Fibroblast of mammary gland (primary cell): Measurements from ENCODE around the gene SPTBN4.
A peak's percentile ranks its signal among the peaks of the same experiment; 100 is the strongest.

Experiments used
- DNase-seq: peaks from one replicate; pipeline ENCODE4 v3.0.0-alpha.2; 2010; ENCODE audit warnings: low read depth
- H3K4me3 ChIP-seq: 2 replicates; pipeline ENCODE4 v1.5.1; 2011; ENCODE audit warnings: low read depth, mild to moderate bottlenecking, low read length, moderate library complexity; ENCODE audit not compliant: control insufficient read depth
- TF ChIP-seq, protein P1 (sequence below): conservative IDR thresholded peaks from 2 replicates; pipeline ENCODE4 v1.5.1; 2011; ENCODE audit warnings: low read depth, low read length, inconsistent platforms; ENCODE audit not compliant: control insufficient read depth, insufficient read depth

SPTBN4 gene

DNA sequence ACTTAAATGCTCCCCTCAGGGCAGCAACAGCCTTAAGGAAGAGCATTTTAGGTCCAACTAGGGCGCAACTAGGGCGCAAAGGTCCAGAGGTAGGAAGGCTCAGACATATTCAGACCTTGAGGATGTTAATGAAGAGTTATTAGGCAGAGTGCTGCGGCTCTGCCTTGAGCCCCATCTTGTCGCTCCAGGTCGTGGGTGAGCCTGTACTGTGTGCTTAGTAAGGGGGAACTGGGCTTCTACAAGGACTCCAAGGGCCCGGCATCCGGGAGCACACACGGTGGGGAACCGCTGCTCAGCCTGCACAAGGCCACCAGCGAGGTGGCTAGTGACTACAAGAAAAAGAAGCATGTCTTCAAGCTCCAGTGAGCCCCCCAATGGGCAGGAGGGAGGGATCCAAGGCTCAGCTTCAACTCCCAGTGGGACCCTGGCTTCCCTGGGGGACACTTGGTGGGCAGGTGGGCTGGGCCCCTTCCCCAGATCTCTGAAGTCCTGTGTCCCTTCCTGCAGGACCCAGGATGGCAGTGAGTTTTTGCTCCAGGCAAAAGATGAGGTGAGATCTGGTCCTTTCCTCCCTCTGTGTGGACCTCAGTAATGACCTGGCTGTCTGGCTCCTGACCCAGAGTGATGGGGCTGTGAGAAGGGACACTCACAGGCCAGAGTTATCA lies 105.2 kb downstream of the SPTBN4 start:
- DNase-seq = no peak
- TF ChIP-seq, protein P1, sequence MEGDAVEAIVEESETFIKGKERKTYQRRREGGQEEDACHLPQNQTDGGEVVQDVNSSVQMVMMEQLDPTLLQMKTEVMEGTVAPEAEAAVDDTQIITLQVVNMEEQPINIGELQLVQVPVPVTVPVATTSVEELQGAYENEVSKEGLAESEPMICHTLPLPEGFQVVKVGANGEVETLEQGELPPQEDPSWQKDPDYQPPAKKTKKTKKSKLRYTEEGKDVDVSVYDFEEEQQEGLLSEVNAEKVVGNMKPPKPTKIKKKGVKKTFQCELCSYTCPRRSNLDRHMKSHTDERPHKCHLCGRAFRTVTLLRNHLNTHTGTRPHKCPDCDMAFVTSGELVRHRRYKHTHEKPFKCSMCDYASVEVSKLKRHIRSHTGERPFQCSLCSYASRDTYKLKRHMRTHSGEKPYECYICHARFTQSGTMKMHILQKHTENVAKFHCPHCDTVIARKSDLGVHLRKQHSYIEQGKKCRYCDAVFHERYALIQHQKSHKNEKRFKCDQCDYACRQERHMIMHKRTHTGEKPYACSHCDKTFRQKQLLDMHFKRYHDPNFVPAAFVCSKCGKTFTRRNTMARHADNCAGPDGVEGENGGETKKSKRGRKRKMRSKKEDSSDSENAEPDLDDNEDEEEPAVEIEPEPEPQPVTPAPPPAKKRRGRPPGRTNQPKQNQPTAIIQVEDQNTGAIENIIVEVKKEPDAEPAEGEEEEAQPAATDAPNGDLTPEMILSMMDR = no peak

DNA sequence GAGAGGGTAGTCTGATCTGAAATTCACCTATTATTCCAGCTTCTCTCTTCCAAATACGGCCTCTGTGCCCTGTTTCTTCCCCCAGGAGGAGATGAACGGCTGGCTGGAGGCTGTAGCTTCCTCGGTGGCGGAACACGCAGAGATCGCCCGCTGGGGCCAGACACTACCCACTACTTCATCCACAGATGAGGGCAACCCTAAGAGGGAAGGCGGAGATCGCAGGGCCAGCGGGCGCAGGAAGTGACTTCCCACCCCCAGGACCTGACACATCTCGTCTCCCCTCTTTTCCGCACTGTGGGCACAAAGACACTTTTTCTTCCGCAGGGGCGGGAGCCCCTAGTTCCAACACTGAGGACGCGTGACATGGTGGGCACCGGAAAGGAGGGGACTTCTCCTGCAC lies 108.5 kb downstream of the SPTBN4 start:
- H3K4me3 ChIP-seq = no peak overlapping the region
- TF ChIP-seq, protein P1 = no peak
- no peak for DNase-seq

More for the DNA sequence above, 105.2 kb downstream of the SPTBN4 start:
- H3K4me3 ChIP-seq = no peak overlapping the region

DNA sequence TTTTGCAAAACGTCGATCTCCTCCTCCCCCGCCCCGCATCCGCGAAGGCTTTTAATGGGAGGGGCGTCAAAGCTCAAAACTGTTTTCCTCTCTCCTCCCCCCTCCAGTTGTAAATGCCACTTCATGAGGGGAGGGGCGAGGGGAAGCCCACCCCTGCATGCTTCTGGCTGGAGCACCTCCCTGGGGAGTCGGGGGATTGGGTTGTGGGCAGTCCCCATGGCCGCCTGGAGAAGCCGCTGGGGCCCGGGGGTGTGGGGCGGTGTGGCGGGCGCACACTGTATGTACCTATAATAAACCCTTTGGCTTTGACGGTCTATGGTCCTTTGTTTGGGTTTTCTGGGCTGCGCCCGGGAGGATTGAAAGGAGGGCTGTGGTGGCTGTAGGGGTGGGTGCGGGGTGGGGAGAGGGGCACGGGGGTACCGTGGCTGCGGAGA lies 109.4 kb downstream of the SPTBN4 start:
- TF ChIP-seq, protein P1 = no peak
- H3K4me3 ChIP-seq = peak overlapping the region; percentile 89
- no peak for DNase-seq

- peak within 1 kb of the TSS; percentile 89 for H3K4me3 ChIP-seq
- DNase-seq = peak; percentile 94
- TF ChIP-seq, protein P1 = no peak
Measured at GRCh38 chr19:40576585-40577451, 110.0 kb downstream of the SPTBN4 start, which contains the start of gene SHKBP1. Gene SHKBP1 (plus strand): TSS chr19:40576873. CDS start chr19:40576900, 27 bp downstream.

DNA sequence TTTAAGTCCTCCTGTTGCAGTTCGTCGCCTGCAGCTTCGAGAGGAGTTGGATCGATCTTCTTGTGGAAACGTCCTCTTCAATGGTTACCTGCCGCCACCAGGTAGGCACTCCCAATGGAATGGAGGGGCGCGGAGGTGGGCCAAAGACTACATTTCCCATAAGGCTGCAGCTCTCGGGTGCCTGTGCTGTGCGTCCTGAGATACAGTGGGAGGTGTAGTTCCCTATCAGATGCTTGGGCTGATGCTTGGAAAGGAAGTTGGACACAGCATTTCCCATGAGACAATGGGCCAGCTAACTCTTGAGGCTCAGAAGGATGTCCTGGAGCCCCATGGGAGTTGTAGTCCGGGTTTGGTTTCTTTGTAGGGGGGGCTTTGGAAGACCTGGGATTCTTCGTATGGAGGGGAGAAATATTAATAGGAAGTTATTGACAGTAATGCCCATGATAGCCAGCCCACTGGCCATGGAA lies 111.7 kb downstream of the SPTBN4 start:
- peak; percentile 40 for DNase-seq
- H3K4me3 ChIP-seq = no peak overlapping the region
- TF ChIP-seq, protein P1 = no peak

GRCh38 chr19:40580619-40581018 lies 113.8 kb downstream of the SPTBN4 start:
- TF ChIP-seq, protein P1 = no peak

More at GRCh38 chr19:40580619-40581018, 113.8 kb downstream of the SPTBN4 start:
- H3K4me3 ChIP-seq = no peak overlapping the region
- no peak for DNase-seq
